Glutamatergic neuron (in vitro differentiated cells): ENCODE measurements around the gene UGT1A1. TPM values are rescaled to one million over a fixed set of nuclear protein-coding genes. Genes with fewer than 3 reads are reported as not detected.

Source experiments
- DNase-seq: peaks from one replicate; pipeline ENCODE4 v3.0.0; 2022
- H3K27ac Mint-ChIP-seq: one replicate; pipeline ENCODE4 v1.8.0; 2020; ENCODE audit warnings: mild to moderate bottlenecking, mixed read lengths, inconsistent platforms; ENCODE audit not compliant: unreplicated experiment
- H3K27me3 Mint-ChIP-seq: one replicate; pipeline ENCODE4 v1.8.0; 2020; ENCODE audit warnings: mild to moderate bottlenecking, moderate library complexity, mixed read lengths, inconsistent platforms; ENCODE audit not compliant: unreplicated experiment
- H3K36me3 Mint-ChIP-seq: one replicate; pipeline ENCODE4 v1.8.0; 2020; ENCODE audit warnings: mild to moderate bottlenecking, mixed read lengths, inconsistent platforms; ENCODE audit not compliant: unreplicated experiment
- H3K4me1 Mint-ChIP-seq: one replicate; pipeline ENCODE4 v1.8.0; 2020; ENCODE audit warnings: mild to moderate bottlenecking, low read depth, mixed read lengths, inconsistent platforms; ENCODE audit not compliant: unreplicated experiment
- H3K4me3 Mint-ChIP-seq: one replicate; pipeline ENCODE4 v1.8.0; 2020; ENCODE audit warnings: mild to moderate bottlenecking, mixed read lengths, inconsistent platforms; ENCODE audit not compliant: unreplicated experiment
- H3K9me3 Mint-ChIP-seq: one replicate; pipeline ENCODE4 v1.8.0; 2020; ENCODE audit warnings: mild to moderate bottlenecking, moderate library complexity, mixed read lengths, inconsistent platforms; ENCODE audit not compliant: unreplicated experiment
- CTCF ChIP-seq: fragments of 200-600 bp; sonication (generic); IDR thresholded peaks from one replicate; pipeline ENCODE4 v1.5.0; 2021; ENCODE audit not compliant: partially characterized antibody, unreplicated experiment
- total RNA-seq: library from RNA; stranded (reverse); fragmentation: NEBNext Ultra II Directional; extraction: Animal tissue kit (Norgen Biotek cat#: 25700); gene quantifications from one replicate; pipeline ENCODE4 v1.2.1, GENCODE V29; 2021; ENCODE audit not compliant: unreplicated experiment

The UGT1A1 gene
- total RNA-seq, 1 donor from 2014 or later, result not detected

GRCh38 chr2:233798335-233799086 is 38.4 kb downstream of the UGT1A1 start:
- no peak overlapping the region for H3K4me3 Mint-ChIP-seq
- H3K27me3 Mint-ChIP-seq, result peaks cover 3% of the 10 kb centered on the region
- TF ChIP-seq CTCF, result no peak
- H3K27ac Mint-ChIP-seq, result no peak overlapping the region
- no peak for DNase-seq
- peaks cover 9% of the 10 kb centered on the region for H3K9me3 Mint-ChIP-seq
- H3K4me1 Mint-ChIP-seq, result peaks cover 3% of the 10 kb centered on the region
- H3K36me3 Mint-ChIP-seq, result no peaks in the 10 kb centered on the region

GRCh38 chr2:233799087-233799665 is 39.1 kb downstream of the UGT1A1 start:
- no peak overlapping the region for H3K27ac Mint-ChIP-seq
- H3K4me3 Mint-ChIP-seq, result no peak overlapping the region
- H3K9me3 Mint-ChIP-seq, result peaks cover 9% of the 10 kb centered on the region
- peaks cover 3% of the 10 kb centered on the region for H3K4me1 Mint-ChIP-seq
- no peak for DNase-seq
- H3K27me3 Mint-ChIP-seq, result peaks cover 3% of the 10 kb centered on the region
- no peaks in the 10 kb centered on the region for H3K36me3 Mint-ChIP-seq
- no peak for TF ChIP-seq CTCF

- no peak for DNase-seq
- Mint-ChIP-seq H3K4me1 (peaks cover 3% of the 10 kb centered on the region), H3K36me3 (no peaks in the 10 kb centered on the region), H3K4me3 (no peak overlapping the region), H3K27ac (no peak overlapping the region), H3K9me3 (peaks cover 9% of the 10 kb centered on the region), H3K27me3 (peaks cover 4% of the 10 kb centered on the region)
- TF ChIP-seq CTCF, result no peak
Observed at GRCh38 chr2:233799716-233800115, 39.6 kb downstream of the UGT1A1 start.

GRCh38 chr2:233800208-233800607 is 40.1 kb downstream of the UGT1A1 start:
- Mint-ChIP-seq H3K9me3 (peaks cover 4% of the 10 kb centered on the region), H3K27ac (no peak overlapping the region), H3K4me1 (peaks cover 3% of the 10 kb centered on the region), H3K27me3 (peaks cover 4% of the 10 kb centered on the region), H3K36me3 (no peaks in the 10 kb centered on the region), H3K4me3 (no peak overlapping the region)
- DNase-seq, result no peak
- TF ChIP-seq CTCF, result no peak

GRCh38 chr2:233801357-233802131 is 41.5 kb downstream of the UGT1A1 start:
- Mint-ChIP-seq H3K27ac (no peak overlapping the region), H3K9me3 (peaks cover 4% of the 10 kb centered on the region), H3K4me1 (peaks cover 3% of the 10 kb centered on the region), H3K27me3 (peaks cover 4% of the 10 kb centered on the region), H3K36me3 (no peaks in the 10 kb centered on the region), H3K4me3 (no peak overlapping the region)
- DNase-seq, result no peak
- TF ChIP-seq CTCF, result no peak
